CD1c-positive myeloid dendritic cell (primary cell): ENCODE data around the gene LRCH1.
"Not testable (repeated sequence)": the region's sequence is repeated elsewhere in the genome, so short reads cannot be mapped to it uniquely, and the experiment has no call there.

Experiments used
- DNase-seq: peaks from one replicate; pipeline ENCODE4 v3.0.0-alpha.2; 2016; ENCODE audit errors: extremely low spot score

LRCH1 gene, protein sequence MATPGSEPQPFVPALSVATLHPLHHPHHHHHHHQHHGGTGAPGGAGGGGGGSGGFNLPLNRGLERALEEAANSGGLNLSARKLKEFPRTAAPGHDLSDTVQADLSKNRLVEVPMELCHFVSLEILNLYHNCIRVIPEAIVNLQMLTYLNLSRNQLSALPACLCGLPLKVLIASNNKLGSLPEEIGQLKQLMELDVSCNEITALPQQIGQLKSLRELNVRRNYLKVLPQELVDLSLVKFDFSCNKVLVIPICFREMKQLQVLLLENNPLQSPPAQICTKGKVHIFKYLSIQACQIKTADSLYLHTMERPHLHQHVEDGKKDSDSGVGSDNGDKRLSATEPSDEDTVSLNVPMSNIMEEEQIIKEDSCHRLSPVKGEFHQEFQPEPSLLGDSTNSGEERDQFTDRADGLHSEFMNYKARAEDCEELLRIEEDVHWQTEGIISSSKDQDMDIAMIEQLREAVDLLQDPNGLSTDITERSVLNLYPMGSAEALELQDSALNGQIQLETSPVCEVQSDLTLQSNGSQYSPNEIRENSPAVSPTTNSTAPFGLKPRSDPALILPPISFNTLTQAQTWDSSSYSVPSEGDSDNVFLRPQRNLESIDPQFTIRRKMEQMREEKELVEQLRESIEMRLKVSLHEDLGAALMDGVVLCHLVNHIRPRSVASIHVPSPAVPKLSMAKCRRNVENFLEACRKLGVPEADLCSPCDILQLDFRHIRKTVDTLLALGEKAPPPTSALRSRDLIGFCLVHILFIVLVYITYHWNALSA

DNA sequence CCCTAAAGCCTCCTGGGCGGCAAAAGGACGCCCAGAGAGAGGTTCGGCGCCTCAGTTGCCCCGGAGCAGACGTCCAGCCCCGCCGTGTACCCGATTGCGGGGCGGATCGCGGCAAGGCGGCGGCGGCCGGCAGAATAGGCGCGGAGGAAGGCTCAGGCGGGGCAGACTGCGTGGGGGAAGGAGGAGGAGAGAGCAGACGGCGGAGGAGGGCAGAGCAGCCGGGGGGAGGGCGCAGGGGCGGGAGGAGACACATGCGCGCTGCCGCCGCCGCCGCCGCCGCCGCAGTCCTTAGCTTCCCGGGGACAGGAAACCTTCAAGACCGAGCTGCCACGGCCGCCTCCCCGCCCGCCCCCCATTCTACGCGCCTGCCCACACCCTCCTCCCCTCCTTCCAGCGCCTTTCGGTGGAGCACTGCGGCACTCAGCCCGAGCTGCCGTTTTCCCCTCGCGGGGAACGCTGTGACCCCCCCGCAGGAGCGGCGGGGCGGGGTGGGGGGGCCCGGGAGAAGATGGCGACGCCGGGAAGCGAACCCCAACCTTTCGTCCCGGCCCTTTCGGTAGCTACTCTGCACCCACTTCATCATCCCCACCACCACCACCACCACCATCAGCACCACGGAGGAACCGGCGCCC lies at the start of gene LRCH1:
LRCH1 (plus strand) TSS at position 282 of the 632 bp plus-strand sequence; CDS start at position 509, 227 bp downstream.
- DNase-seq: peak; percentile 82

DNA sequence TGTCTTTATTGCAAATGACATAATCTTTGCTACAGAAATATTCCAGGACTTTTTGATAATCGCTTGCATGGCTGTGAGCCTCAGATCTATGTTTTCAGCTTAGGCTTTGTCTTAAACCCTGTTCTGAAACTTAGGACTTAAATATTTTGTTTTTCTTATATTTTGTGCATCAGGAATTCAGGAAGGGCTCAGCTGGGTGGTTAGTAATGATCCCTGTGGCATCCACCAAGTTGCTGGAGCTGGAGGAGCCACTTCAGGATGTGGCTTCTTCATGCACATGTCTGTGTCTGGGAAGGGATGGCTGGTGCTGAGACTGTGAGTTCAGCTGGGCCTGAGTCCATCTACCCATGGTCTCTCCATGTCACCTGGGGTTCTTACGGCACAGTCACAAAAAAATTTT lies 48.9 kb upstream of the LRCH1 start:
- no peak for DNase-seq

DNA sequence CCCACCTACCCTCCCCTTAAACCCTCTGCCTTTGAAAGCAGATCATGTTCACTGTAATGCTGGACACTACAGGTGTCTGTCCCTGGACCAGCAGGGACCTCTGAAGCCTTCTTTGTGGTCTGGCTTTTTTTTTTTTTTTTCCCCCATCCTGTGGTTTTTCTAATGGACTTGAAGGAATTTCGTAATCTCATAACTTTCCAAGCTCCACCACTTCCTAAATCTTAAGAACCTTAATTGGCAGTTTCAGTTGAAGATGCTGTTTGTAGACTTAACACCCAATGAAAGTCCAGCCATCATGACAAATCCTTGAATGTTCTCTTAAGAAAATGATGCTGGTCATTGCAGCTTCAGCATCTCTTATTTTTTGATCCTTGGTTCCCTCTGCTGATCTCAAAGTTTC lies 45.0 kb upstream of the LRCH1 start:
- DNase-seq: peak; percentile 31

DNA sequence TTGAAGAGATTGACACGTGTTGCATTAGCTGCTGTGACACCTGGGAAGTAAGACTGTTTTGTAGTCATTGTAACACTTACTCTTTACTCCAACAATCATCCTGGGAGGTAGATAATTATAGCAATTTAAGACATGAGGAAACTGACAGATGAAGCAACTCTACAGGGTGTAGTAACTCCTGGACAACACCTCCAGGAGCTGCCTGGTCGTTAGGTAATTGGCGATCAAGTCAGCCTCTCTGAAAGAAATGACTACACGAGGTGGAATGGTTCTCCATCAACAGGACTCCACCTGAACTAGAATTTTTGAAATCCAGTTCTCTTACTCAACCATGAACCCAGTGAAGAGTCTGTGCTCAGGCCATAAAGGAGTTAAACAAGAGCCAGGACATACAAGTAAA lies 43.0 kb upstream of the LRCH1 start:
- DNase-seq: no peak

DNA sequence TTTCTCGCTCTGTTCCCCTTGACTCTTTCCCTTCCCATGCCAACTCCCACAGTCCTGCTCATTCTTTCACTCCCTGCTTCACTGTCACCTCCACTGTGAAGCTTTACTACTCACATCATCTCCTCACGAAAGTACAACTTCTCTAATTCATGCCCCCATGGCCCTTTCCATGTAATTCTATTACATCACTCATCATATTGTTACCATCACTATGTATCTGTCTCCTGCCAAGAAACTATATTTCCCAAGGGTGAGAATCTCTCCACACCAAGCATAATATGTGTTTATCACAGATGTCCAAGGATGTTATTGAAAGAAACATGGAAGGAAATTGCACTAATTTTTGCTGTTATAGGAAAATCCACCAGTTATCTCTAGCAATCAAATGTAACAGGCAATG lies 37.2 kb upstream of the LRCH1 start:
- no peak for DNase-seq

DNA sequence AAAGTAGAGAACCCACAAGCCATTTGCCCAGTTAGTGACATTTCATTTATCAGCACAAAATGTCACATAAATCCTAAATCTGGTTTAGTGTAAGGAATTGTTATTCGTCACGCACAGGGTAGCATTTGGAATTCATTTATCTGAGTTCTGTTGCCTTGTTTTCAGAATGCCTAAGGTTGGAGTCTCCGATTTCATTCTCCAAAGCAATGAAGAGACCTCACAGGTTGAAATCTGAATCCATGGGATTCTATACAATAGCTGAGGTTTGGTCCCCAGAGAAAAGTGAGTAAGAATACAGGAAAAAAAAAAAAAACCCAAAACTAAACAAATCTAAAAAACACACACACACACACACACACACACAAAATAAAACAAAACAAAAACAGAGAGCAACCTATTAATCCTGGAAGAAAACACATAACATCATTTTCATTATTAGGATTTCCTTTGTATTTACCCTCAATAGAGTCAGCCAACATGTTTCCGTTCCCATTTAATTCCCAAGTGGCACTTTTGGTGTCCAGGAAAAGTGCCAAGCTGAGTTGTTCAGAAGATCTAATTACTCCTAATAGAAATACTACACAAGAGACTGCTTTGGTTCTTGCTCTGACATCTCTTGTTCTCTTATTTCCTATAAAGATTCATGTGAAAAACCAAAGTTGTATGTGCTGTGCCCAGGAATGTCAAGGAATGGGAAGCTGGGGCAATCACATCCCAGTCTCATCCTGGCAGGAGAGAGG lies 36.2 kb upstream of the LRCH1 start:
- DNase-seq: no peak

DNA sequence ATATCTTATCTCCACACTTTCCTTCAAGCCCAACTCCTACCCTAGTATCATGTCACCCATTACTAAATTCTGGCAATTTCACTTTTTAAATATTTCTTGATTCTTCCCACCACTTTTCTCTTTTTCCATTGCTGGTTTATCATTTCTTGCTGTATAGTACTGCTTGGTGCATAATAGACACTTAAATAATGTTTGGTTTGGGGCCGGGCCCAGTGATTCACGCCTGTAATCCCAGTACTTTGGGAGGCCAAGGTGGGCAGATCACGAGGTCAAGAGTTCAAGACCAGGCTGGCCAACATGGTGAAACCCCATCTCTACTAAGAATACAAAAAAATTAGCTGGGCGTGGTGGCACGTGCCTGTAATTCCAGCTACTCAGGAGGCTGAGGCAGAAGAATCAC lies 35.2 kb upstream of the LRCH1 start:
- not testable (repeated sequence) for DNase-seq

DNA sequence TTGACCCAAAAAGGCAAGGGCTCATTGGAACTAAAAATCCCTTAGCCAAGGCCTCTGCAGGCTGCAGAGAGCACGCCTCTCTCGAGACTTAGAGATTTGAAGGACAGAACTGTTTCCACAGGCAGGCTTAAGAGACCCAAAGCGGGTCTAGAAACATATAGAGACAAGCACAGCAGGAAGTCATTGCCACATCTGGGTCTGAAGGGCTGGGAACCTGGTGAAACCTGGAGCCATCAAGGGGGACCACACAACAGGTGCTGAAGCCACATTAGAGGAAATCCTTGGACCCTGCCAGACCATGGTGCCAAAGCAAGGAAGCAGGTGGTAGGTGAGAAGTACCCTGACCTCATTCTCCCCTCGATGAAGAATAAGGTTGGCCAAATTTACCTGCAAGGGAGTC lies 33.8 kb upstream of the LRCH1 start:
- DNase-seq: no peak

DNA sequence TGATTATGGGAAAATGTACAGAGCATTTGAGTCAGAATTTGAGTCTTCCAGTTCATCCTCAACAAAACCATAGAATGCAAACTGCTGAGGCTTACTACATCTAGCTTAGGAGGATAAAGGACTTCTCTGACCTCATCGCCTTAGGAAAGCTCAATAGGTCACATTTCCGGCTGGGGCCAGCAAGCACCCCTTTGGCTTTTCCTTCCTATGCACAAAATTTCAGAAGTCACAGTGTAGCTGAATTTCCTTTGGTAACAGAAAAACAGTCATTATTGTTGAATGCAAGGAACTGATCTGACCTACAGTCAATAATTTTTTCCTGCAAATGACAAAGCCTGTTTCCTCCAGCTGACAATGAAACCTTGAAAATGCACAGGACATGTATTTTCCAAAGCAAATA lies 32.8 kb upstream of the LRCH1 start:
- DNase-seq: no peak

DNA sequence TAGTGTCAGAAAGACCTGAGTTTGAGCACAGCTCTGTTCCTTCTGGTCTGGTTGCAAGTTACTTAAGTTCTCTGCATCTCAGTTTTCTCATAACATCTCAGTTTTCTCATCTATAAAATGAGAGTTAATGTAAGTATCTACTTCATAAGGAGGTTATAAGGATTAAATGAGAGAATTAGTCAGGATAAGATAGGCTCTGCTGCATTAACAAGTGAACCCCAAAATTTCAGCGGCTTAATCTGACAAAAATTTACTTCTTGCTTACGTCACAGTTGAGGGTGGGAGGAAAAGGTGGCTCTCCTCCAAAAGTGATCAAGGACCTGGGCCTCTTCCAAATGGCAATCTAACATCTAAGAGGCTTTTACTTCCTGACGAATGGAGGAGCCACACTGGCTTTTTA lies 31.5 kb upstream of the LRCH1 start:
- no peak for DNase-seq

DNA sequence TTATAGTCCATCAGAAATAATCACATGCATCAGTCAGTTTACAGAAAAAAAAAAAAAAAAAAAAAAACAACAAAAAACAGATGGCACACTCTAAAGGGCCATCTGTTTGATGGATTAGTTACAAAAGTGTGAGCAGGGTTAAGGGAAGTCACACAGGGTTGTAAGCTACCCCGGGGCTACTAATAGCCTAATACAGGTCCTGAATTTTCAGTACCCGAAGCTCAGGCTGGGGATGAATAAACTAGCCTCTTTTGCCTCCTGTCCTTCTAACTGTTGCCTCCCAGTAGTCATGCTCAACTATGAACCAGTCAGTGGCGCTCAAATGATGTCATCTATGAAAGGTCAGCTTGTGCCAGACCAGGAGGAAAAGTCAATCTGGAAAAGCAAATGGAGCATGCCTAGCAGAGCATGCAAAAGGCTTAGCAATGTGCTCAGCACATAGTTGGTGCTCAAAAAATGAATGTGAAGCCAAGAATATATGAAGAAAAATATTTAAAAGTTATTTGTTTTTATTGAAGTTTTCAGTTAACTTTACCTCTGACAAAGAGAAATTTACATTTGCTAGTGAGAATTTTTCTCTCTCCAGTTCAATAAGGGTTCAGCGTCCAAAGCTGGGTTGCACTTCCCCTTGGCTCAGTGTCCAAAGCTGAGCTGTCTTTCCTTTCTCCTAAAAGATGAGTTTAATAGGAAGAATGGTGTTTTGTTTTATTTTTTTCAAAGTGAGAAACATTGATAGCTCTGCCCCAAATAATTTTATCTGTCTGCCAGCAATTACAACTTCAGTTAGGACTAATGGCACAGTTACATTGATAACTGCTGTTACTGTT lies 30.8 kb upstream of the LRCH1 start:
- DNase-seq: peak; percentile 6

DNA sequence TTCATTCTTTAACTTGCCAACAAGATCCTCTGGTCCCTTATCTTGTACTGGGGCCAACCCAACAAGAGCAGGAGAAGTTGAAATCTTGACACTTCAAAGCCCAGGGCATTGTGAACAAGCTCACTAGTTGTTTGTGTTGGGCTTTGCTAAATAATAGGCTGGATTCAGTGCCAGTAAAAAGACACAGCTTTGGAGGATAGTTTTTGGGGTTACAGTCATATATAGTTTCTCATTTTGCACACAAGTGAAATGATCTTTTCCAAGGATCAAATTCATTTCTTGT lies 30.3 kb upstream of the LRCH1 start:
- no peak for DNase-seq

DNA sequence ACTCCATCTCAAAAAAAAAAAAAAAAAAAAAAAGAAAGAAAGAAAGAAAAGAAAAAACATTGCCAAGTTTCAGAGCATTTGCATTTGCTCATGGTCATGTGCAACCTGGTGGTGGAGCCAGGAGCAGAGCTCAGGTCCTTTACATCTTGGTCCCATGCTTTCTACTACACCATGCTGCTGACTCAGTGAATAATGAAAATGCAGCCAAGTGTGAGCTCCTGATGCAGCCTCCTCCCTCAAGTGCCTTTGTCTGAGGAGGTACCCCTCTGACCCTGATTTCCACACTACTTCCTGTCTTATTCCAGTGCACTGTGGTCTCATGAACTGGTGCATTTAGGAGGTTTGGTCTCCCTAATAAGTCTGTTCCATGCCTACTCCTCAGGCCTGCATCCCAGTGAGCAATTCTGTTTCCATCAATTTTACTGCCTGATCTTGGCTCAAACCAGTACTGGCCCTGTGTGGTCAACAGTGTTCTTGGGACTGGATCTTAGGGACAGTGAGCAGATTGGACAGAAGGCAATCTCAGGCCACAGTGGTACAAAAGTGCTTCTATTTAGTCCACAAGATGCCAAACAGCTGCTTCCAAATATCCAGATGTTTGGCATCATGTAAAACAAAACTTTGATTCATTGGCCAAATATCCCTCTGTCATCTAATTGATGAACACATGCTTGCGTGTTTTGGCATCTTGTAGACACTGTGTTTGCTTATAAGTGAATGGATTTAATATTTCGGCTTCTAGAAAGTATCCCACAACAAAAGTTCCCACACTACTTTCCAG lies 28.8 kb upstream of the LRCH1 start:
- no peak for DNase-seq

DNA sequence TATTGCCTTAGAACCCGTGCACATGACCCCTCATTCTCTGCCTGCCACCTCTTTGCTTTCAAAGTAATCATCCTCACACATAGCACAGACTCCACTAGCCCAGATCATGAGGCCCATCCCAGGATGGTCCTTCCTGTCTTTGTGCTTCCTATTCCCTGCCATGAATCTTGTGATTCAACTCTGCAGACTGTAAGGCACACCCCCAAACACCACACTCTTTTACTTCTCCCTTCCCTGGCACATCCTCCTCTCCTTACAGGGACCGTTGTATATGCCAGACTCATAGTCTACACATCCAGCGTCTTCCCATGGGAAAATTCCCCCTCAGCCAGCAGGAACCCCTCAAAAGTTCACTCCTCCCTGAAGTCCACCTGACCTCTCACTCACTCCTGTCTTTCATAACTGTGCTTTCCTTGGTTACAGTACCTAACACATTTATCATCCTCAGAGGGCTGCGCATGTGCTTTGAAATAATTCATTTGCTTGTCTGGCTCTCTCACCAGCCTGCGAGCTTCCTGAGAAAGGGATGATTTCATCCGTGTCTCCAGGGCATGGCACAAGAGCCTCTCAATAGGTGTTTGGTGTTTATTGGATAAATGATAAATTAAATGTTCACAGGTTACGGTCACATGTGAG lies 26.8 kb upstream of the LRCH1 start:
- DNase-seq: no peak

DNA sequence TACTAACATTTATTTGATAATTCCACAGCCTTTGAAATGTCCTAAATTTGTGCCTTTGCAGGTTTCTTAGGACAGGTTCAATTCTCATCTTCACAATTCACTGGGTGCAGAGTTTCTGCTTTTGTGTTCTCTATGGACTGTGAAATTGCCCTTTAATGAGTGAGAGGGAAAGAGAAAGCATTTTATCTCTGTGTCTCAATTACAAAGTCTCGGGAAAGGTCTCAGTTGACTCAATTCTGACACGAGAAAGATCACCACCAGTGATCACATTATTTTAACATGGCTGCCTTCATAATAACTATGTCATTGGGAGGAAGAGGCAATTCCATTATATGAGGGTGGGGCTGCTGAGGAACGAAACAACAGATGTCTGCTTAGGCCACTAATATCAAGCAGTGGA lies 26.2 kb upstream of the LRCH1 start:
- DNase-seq: no peak

DNA sequence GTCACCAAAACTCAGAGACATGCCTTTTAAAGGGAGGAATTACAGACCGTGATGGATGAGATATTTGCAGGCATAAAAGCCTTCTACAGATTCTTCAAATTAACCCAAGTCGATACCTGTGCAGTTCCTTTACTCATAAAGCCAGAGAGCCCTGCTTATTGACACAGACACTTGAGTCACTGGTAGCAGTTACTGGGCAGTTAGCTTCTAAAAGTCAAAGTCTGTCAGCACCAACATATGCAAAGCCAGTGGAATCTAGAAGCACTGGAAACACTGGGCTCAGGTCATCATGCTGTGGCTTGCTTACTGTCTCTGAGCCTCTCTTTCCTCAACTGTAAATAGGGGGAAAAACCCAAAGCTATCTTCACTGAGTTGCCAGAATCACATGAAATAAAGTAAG lies 25.7 kb upstream of the LRCH1 start:
- DNase-seq: no peak

DNA sequence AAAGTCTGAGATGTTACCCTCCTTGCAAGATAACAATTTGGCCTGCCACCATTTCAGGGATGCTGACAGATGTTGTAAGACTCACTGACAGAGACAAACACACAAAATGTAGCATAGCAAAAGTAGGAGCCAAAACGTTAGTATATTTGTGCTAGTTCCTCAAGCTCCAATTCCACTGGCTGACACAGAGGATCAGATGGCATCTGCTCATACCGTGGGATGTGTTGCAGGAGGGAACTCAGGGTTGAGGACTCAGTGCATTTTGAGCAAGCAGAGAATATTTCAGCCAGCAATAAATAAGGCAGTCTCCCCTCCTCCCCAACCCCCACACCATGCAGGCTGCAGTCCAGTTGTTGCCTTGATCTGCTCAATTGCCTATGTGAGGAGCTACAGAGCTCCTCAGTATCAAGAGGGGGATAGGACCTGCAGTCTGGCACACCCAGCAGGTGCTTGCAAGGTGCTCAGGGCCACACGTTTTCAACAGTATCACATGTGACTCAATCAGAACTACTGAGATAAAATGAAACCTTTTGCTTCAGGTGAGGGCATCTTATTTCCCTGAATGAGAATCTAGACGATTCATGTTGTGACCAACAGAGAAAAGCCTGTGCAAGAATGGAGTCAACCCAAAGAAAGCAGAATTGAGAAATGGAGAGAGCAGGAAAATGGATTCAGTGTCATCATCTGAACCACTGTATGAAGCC lies 23.6 kb upstream of the LRCH1 start:
- no peak for DNase-seq

DNA sequence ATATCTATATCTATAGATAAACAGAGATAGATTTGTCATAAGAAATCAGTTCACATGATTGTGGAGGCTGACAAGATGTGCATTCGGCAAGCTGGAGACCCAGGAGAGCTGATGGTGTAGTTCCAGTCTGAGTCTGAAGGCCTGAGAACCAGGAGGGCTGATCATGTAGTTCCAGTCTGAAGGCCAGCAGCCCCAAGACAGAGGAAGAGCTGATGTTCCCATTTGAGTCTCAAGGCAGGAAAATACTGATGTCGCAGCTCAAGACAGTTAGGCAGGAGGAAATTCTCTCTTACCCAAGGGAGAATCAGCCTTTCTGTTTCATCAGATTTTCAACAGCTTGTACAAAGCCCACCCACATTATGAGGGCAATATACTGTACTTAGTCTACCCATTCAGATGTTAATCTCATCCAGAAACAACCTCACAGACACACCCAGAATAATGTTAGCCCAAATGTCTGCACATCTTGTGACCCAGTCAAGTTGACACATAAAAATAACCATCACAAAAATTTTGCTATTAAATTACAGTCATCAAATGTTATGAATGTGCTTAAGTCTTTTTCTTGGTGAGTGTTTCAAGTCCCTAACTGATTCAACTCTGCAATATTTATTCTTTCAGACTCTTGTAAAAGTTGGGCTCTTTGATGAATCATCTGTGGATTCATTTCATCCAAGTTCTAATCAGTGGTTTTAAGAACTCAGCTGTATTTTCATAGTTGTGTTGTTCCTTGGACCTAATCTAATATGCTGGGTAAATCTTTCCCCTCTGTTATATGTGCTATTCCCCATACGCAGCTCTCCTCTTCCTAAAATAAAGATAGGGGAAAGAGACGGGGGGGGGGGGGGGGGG lies 22.7 kb upstream of the LRCH1 start:
- DNase-seq: no peak

DNA sequence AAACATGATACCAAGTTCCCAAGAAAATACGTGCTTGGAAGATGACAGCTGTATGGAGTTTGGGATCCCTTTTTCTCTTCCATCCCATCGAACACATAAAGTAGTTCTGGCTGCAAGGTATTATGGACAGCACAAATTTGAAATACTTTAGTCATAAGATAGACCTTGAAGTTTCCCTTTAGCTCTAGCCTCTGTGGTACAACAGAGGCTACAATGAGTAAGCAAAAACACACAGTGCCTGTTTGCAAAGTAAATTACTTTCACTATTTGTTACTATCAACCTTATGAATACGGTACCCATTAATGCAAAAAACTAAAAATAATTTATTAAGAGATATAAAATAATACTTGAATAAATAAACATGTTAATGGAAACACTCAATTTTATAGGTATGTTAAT lies 21.0 kb upstream of the LRCH1 start:
- DNase-seq: no peak
